Measurements from ENCODE around the gene MND1. TPM values are rescaled to one million over a fixed set of nuclear protein-coding genes. Genes with fewer than 3 reads are reported as not detected.

Gene MND1
- total RNA-seq, 1 experiment from 2014 or later = 24.4 TPM

DNA sequence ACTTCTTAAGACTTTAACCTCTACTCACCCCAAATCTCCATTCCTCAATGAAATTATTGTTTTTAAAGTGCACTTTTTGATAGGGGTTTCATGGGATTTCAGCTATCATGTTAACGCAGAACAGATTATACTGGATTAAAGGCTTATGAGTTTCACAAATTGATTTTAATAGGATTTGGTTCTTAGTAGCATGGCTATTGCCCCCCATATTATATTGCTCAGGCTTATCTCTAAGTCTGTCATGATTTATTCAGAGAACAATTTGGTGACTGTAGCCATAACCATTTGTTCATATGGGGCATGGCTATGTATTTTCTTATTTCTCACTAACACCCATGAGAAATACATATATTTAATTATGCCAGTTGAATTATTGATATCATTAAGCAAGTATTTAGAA, 57.0 kb downstream of the MND1 start:
- BruUV-seq (replicated peaks) = no TSS peak
- Histone ChIP-seq H2AFZ (no peak overlapping the region), H3K4me2 (no peak overlapping the region), H3K4me1 (replicated peaks; ENCODE audit: insufficient read depth) (no peaks in the 10 kb centered on the region), H4K20me1 (ENCODE audit: insufficient read depth) (no peaks in the 10 kb centered on the region), H3K9me2 (ENCODE audit: insufficient read depth) (no peaks in the 10 kb centered on the region), H3F3A (ENCODE audit: insufficient read depth, low read depth) (no peaks in the 10 kb centered on the region), H3K9me3 (ENCODE audit: insufficient read depth, low read depth) (no peaks in the 10 kb centered on the region), H3K4me3 (no peak overlapping the region), H3K27me3 (ENCODE audit: insufficient read depth, low read depth) (no peaks in the 10 kb centered on the region), H3K27ac (no peak overlapping the region), H3K79me2 (ENCODE audit: low read depth) (no peaks in the 10 kb centered on the region), H3K36me3 (ENCODE audit: low read depth) (no peaks in the 10 kb centered on the region)
- ChIA-PET POLR2A (ENCODE audit: unreplicated experiment) (interaction anchor here (0.7 kb wide), 1 partner anchor 197 kb away, joined by 11 read pairs; the partner anchor contains the start of gene TRIM2), CTCF (no interaction called here)
- no peak for DNase-seq
- TF ChIP-seq EZH2 (IDR thresholded peaks at IDR 0.05; ENCODE audit: low read depth) = no peak
- TF ChIP-seq, protein P1, sequence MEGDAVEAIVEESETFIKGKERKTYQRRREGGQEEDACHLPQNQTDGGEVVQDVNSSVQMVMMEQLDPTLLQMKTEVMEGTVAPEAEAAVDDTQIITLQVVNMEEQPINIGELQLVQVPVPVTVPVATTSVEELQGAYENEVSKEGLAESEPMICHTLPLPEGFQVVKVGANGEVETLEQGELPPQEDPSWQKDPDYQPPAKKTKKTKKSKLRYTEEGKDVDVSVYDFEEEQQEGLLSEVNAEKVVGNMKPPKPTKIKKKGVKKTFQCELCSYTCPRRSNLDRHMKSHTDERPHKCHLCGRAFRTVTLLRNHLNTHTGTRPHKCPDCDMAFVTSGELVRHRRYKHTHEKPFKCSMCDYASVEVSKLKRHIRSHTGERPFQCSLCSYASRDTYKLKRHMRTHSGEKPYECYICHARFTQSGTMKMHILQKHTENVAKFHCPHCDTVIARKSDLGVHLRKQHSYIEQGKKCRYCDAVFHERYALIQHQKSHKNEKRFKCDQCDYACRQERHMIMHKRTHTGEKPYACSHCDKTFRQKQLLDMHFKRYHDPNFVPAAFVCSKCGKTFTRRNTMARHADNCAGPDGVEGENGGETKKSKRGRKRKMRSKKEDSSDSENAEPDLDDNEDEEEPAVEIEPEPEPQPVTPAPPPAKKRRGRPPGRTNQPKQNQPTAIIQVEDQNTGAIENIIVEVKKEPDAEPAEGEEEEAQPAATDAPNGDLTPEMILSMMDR (conservative IDR thresholded peaks at IDR 0.05) = no peak
- intact Hi-C loops (cut with micrococcal nuclease; ENCODE audit: unreplicated experiment) = no loop called here

DNA sequence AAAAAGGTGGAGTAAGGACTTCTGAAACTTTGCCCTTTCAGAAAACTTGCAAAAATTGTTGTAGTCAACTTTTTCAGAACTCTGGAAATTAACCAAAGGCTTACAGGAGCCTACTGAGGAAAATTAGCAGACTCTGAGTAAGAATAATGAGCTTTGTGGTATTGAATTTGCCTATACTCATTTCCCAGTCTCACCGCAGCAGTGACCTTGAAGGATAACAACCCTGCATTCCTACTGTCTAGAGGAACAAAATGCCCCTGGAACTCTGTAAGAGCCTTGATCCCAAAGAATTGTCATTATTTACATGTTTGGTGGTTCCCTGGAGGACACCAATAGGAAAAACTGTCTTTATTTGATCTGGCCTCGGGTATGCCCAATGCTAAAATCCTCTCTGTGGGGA, 57.9 kb downstream of the MND1 start:
- CTCF ChIA-PET = no interaction called here
- H3K79me2 ChIP-seq (ENCODE audit: low read depth) = no peaks in the 10 kb centered on the region
- BruUV-seq (replicated peaks) = no TSS peak
- TF ChIP-seq, protein P1 (conservative IDR thresholded peaks at IDR 0.05) = no peak
- no peak for TF ChIP-seq EZH2 (IDR thresholded peaks at IDR 0.05; ENCODE audit: low read depth)
- H3K9me3 ChIP-seq (ENCODE audit: insufficient read depth, low read depth) = no peaks in the 10 kb centered on the region
- no peaks in the 10 kb centered on the region for H3F3A ChIP-seq (ENCODE audit: insufficient read depth, low read depth)
- H3K4me3 ChIP-seq = no peak overlapping the region
- H4K20me1 ChIP-seq (ENCODE audit: insufficient read depth) = no peaks in the 10 kb centered on the region
- H3K4me2 ChIP-seq = no peak overlapping the region
- H3K4me1 ChIP-seq (replicated peaks; ENCODE audit: insufficient read depth) = no peaks in the 10 kb centered on the region
- no peaks in the 10 kb centered on the region for H3K9me2 ChIP-seq (ENCODE audit: insufficient read depth)
- no peak overlapping the region for H2AFZ ChIP-seq
- no peaks in the 10 kb centered on the region for H3K36me3 ChIP-seq (ENCODE audit: low read depth)
- no peak for DNase-seq
- H3K27me3 ChIP-seq (ENCODE audit: insufficient read depth, low read depth) = no peaks in the 10 kb centered on the region
- POLR2A ChIA-PET (ENCODE audit: unreplicated experiment) = no interaction called here
- intact Hi-C loops (cut with micrococcal nuclease; ENCODE audit: unreplicated experiment) = no loop called here
- no peak overlapping the region for H3K27ac ChIP-seq

DNA sequence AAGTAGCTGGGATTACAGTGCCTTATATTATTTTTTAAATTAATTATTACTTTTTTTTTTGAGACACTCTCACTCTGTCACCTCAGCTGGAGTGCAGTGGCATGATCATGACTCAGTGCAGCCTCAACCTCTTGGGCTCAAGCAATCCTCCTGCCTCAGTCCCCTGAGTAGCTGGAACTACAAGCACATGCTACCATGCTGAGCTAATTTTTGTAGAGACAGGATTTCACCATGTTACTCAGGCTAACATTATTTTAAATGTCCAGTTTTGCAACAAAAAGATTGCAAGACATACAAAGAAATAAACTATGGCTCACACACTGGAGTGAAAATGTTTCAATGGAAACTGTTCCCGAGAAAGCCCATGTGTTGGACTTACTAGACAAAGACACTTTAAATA, 59.2 kb downstream of the MND1 start:
- Histone ChIP-seq H4K20me1 (ENCODE audit: insufficient read depth) (no peaks in the 10 kb centered on the region), H3K9me3 (ENCODE audit: insufficient read depth, low read depth) (no peaks in the 10 kb centered on the region), H3K36me3 (ENCODE audit: low read depth) (no peaks in the 10 kb centered on the region), H3K4me3 (no peak overlapping the region), H3K27ac (no peak overlapping the region), H3F3A (ENCODE audit: insufficient read depth, low read depth) (no peaks in the 10 kb centered on the region), H3K79me2 (ENCODE audit: low read depth) (no peaks in the 10 kb centered on the region), H3K4me2 (no peak overlapping the region), H2AFZ (no peak overlapping the region), H3K27me3 (ENCODE audit: insufficient read depth, low read depth) (no peaks in the 10 kb centered on the region), H3K9me2 (ENCODE audit: insufficient read depth) (no peaks in the 10 kb centered on the region), H3K4me1 (replicated peaks; ENCODE audit: insufficient read depth) (no peaks in the 10 kb centered on the region)
- no peak for DNase-seq
- POLR2A ChIA-PET (ENCODE audit: unreplicated experiment) = interaction anchor here (0.7 kb wide), 2 partner anchors 192 to 404 kb away, joined by 3 to 4 read pairs; no protein-coding TSS in a partner anchor
- CTCF ChIA-PET = no interaction called here
- intact Hi-C loops (cut with micrococcal nuclease; ENCODE audit: unreplicated experiment) = no loop called here
- BruUV-seq (replicated peaks) = no TSS peak
- TF ChIP-seq, protein P1 (conservative IDR thresholded peaks at IDR 0.05) = no peak
- TF ChIP-seq EZH2 (IDR thresholded peaks at IDR 0.05; ENCODE audit: low read depth) = no peak

Data from PC-9 (cell line).